ENCODE measurements around the gene BMF.

Gene BMF

DNA sequence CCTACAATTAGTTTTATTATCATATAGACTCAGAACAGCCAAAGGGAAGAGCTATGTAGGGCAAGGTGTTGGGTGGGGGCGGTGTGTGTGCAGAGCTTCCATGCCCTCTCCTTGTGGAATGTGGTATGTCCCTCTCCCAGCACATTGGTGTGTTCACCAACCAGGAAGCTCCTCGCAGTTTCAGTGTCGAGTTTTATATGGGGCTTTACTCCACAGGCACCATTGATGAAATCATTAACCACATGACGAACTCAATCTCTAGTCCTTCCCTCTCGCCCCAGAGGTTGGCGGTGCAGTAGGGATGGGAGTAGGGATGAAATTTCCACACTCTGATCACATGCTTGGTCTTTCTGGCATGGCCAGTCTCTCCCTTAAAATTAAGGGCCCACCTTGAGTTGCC, 56.1 kb downstream of the BMF start:
- FAIRE-seq (no peak), DNase-seq (ENCODE audit: insufficient read length, low spot score) (no peak)

DNA sequence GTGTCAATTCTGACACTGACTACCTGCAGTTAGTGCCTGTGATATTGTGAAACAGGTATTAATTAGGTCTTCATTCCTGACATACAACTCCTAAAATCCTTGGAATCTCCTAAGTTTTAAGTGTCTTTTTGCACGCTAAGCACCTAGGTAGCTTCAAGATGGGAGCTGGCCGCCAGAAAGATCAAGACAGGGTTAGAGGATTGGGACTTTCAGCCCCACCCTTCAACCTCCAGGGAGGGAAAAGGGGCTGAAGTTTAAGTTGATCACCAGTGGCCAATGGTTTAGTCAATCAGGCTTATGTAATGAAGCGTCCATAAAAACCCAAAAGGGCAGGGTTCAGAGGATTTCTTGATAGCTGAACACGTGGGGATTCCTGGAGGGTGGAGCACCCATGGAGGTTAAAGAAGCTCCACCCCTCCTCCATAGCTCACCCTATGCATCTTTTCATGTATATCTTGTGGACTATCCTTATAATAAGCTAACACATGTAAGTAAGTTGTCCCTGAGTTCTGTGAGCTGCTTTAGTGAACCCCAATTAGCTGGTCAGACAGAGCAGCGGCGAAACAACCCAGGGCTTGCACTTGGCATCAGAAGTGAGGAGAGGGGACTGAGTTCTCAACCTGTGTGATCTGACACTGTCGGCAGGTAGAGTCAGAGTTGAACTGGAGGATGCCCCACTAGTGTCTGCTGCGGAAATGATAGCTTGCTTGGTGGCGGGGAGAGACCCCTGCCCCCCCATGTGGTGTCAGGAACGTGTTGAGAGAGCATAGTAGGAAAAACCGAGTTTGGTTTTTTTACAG, 56.9 kb downstream of the BMF start:
- no peak for FAIRE-seq
- DNase-seq (ENCODE audit: insufficient read length, low spot score), result no peak

DNA sequence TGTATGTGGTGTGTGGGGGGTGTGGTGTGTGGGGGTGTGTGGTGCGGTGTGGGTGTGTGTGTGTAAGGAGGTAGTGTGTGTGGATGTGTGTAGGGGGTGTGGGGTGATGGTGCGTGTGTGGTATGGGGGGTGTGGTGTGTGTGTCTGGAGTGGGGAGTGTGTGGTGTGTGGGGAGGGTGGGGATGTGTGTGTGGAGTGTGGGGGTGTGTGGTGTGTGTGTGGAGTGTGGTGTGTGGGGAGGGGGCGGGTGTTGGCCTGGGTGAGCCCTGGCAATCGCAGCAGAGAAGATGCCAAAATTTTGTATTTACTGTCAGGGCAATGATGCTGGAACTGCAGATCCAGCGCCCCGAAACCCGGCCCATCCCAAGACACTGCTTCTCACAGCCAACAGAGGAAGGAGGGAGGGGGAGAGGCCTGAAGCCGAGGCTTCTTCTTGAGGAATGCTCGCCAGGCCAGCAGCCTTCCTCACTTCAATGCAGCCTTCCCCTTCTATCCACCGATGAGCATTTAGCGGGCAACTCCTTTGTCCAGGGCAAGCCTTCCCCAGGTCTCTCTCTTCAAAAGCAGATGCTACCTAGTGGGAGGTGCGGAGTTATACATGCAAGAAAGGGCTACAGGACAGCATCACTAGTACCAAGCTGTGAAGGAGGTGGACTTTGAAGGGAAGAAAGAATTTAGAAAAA, 57.8 kb downstream of the BMF start:
- no peak for FAIRE-seq

DNA sequence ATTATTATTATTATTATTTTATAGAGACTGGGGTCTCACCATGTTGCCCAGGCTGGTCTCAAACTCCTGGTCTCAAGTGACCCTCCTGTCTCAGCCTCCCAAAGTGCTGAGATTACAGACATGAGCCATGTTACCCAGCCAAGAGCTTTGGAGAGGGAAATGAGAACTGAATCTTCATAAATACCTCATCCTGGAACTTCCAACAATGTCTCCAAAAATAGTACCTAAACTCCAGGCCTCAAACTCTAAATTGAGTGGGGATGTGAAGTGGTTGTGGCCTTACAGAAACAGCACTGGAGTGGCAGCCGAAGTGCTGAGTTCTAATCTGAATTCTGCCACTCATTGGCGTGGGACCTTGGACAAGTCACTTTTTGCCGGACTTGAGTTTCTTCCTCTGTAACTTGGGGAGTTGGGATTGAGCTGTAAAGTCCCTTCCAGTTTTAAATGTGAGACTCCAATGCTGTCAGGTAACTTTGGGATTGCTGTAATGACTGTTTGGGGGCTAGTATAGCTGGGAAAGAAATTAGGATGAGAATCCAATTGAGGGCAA, 59.7 kb downstream of the BMF start:
- DNase-seq (ENCODE audit: insufficient read length, low spot score), result no peak

More for the DNA sequence above, 57.8 kb downstream of the BMF start:
- DNase-seq (ENCODE audit: insufficient read length, low spot score), result no peak

DNA sequence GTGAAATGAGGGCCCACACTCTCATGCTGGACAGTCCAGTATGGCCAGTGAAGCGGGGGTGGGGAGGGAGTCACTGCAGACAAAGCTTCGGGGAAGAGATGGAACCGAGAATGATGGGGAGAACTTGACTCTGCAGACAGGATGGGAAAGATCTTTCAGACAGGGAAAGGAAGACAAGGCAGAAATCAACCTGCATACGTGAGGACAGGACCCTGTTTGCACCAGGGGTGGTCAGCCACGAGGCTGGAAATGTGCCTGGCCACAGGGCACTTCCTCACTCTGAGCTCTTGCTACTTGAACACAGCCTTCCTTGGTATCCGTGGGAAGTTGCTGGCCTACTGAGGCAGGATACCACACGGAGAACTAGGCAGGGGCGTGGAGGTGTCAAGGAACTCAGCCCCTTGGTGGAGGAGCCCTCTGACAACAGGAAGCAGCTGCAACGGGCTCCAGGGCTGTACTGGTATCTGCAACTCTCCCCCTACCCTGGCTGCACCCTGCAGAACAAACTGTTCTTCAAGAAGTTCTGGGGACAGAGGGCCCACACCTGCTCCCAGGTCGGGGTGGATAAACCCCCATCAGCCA, 60.4 kb downstream of the BMF start:
- no peak for DNase-seq (ENCODE audit: insufficient read length, low spot score)
- no peak for FAIRE-seq

More for the DNA sequence above, 59.7 kb downstream of the BMF start:
- no peak for FAIRE-seq

DNA sequence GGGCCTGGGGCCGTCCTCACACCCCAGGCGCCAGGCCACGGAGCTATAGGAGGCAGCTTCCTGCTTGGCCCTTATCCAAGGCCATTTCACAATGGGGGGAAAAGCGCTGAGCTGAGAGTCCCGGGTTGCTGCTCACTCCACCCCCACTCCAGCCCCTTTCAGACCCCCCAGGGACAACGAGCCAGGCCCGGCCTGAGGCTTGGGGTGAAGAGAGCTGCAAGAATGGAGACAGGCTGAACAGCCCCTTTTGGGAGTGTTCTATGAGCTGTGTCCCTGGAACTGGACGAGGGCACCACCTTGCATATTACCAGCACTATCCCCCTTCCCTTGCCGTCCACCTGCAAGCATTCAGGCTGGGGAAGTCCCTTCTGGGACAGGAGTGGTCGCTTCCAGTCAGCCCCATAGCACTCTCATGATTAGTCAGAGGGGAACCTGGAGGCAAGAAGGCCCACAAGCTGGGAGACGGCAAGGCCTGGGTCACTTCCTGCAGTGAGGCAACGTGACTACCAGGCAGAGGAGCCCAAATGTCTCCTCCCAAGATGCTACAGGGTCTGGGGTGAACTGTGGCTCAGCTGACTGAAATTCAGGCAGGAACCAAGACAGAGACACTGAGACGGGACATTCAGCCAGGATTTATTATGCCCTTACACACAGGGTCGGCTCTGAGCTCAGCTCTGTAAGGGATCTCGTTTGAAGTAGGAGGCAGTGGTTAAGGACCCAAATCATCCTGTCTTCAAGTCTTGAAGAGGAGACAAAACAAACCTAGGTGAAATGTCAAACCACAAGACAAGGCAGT, 61.1 kb downstream of the BMF start:
- no peak for DNase-seq (ENCODE audit: insufficient read length, low spot score)
- peak; percentile 94 for FAIRE-seq

DNA sequence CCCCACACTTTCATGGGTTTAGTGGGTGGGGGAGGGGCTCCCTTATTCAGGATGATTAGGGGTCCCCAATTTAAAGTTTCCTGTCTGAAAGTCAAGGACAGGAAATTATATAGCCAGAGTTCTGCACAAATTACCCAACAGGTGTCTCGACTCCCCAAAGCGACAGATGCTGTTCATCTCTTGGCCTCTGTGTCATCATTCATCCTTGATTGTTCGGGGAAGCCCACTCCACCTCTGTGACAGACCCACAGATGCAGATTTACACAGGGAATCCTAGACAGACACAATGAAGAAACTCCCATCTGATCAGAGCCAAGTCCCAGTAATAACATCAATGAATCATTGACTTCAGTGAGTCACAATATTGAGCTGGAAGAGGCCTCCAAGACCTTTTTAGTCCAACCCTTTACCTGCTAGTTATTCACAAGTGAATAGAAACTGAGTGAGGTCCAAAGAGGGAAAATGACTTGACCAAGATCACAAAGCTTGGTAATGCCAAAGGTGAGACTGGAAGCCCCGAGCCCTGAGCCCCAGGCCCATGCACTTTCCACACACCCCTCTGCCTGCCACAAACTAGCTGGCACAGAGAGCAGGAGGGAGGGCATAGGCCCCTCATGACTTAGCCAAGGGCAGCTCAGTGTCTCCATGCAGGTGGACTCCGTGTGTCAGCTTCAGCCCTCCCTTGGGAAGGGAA, 61.8 kb downstream of the BMF start:
- FAIRE-seq (peak; percentile 87), DNase-seq (ENCODE audit: insufficient read length, low spot score) (no peak)

DNA sequence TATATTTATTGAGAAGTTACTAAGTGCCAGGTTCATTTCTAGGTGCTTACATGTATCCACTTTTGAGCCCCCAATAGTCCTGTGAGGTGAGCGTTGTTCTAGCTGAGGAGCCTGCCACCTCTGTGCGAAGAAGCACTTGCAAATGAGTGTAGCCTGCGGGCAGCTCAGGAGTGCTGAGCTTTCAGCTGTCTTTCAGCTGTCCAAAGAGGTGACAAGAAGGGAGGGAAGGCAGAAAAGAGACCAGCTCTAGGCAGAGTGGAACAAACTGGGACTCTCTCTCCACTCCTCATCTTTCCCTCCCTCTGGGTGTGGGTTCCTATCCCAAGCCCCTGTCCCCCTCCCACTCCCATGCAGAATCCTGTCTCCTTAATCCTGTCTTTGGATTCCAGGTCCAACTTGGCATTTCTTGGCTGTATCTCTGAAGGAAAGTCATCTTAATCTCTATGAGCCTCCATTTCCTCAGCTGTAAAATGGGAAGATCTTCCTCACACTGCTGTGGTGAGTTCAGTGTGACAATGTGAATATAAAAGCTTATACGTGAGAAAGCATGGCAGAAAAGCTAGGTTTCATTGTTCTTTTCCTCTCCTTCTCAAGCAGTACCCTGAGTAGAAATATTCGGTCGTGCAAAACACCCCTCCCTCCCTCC, 63.0 kb downstream of the BMF start:
- no peak for DNase-seq (ENCODE audit: insufficient read length, low spot score)
- FAIRE-seq, result no peak

DNA sequence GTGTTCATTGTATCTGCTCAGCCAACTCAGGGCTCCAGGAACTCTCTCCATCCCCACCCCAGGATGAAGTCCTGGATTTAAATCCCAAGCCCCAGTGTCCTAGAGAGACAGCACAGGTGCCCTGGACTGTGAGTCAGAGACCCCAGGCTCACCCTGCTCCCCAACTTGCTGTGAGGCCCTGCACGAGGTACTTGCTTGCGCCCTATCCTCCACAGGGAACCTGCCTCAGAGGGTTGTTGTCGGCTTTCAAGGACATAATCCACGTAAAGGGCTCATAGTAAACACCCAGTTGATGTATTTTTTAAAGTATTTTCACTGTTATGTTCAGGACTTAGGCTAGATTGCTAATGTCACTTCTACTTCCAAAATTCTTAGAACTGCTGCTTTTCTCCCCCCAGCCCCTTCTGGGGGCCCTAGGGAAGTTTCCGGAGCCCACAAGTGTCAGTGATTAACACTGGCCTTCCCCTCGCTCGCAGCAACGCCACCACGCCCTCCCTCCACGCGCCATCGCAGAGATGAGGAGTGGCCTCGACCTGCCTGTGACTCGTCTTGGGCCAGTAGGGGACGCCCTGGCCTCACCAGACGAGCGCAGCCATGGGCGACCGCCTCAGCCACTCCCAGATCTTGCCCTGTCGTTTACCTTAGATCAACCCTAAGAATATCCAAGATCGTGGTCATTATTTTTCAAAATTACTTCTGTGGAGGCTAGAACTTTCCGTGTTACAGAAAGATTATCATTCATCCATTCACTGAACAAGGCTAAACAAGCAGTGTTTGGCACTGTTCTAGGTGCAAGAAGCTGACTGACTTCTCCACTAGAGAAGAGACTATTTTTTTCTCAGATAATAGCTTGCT, 63.7 kb downstream of the BMF start:
- DNase-seq (ENCODE audit: insufficient read length, low spot score), result no peak
- peak; percentile 97 for FAIRE-seq

DNA sequence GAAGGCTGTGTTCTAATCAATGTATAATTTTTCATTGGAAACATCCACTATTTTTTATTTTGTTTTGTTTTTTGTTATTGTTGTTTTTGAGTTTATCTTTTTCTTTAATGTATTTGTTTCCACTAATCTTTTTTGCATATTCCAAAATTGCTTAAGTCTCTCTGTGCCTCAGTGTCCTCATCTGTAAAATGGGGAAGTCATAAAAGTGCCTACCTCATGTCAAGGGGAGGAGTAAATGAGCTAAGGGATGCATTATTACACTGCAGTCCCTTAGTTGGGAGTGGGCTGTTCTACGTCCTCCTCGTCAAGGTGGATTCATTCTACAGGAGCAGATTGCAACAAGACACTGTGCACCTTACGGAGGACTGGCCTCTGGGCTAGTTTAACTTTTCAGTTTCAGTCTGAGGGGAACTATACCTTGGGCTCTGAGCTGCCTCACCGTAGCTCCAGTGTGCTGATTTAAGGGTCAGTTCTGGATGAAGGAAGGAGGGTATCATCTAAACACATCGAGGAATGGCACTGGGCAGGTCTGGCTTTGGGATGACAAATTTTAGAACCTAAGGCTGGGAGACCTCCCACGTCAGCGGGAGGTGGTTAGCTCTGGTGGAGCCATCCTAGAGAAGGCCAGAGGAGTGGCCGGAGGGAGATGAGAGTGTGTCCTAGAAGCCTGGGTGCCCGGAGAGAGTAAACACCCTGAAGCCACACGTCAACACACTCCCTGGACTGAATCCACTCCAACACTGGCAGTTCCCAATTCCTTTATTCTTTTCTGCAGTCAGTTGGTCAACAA, 64.6 kb downstream of the BMF start:
- DNase-seq (ENCODE audit: insufficient read length, low spot score) (no peak), FAIRE-seq (peak; percentile 37)

DNA sequence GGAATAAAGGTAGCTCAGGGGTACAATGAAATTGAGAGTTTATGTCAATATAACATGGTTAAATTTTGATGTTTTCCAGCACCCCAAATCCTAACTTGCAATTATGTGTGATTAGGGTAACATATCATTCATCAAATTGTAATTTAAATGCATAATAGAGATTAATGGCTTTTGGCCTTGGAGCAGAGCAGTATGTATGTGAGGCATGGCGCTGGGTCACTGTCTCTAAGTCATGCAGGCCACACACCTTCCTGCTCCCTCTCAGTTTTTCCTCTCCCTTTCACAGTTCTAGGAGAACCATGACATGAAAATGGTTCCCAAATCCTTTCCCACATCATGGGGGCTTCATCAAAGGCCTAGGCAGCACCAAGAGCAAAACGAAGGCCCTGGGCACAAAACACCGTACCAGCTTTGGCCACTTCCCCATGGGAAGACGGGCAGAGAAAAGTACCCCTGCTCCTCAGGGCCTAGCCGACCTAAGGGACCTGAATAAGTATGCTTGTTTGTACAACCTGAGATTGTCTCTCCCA, 65.8 kb downstream of the BMF start:
- FAIRE-seq (no peak), DNase-seq (ENCODE audit: insufficient read length, low spot score) (no peak)

DNA sequence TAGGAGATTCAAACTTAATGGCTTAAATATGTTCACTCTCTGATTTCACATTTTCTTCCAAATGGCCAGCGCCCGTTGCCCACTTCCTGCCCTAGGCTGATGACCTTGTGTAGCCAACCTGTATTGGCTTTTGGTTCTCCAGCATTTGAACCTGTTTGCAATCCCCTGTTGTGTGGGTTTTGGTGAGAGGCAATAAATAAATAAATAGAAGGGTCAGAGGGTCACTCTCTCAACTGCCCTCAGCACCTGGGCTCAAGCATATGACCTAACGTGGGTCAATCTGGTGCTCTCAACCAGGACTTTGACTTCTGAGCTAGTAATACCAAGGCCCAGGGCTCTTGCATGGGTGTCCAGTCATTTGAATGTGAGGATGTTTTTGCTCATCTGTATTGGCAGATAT, 67.9 kb downstream of the BMF start:
- DNase-seq (ENCODE audit: insufficient read length, low spot score), result no peak
- FAIRE-seq, result no peak

DNA sequence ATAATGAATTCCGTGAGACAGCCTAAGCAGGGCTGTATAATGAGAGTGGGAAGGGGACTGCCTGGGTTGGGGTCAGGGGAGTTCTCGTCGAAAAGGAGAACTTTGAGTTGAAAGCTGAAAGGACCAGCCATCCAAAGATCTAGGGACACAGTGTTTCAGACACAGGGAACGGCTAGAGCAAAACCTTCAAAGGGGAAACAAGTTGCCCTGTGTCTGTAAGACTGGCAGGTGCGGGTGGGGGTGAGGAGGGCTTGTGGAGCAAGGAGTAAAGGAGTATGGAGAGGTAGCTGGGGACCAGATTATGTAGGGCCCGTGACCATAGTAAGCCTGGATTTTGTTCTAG, 68.4 kb downstream of the BMF start:
- DNase-seq (ENCODE audit: insufficient read length, low spot score) (no peak), FAIRE-seq (peak; percentile 4)

DNA sequence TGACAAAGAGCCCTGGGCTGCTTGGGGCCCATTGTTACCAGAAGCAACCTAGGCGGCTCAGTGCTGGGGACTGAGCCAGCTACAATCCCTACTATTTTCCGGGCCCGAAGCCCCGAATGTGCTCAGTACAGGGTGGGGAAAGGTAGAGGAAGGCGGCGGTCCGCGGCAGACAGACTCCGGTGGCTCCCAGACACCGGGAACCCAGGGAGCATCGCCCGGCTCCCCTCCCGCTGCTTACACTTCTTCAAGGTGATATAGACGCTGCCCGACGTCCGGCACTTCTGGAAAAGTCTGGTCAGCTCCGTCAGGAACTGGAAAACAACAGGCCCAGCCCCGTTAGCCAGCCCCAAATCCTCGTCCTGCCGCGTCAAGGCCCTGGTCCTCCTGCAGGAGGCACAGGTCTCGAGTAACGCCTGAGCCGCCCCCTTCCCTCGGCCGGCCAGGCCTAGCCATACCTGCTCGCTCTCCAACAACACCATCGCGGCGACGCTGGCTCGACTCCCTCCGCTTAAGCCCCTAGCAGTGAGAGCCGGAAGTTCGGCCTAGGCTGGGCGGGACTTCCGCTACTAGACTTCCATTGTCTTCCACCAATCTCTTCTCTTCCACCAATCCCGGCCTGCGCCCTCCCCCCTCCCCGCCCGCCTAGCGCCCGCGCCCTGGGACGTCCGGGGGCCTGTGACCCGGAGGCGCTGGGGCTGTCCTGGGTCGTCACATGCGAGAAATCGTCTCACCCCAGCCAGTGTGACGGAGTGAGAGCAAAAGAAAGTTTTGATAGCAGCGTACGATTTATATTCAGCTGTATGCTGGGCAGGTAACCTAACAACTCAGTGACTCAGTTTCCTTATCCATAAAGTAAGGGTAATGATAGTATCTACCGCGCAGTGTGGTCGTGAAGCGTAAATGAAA, 69.8 kb downstream of the BMF start, which contains the start of gene SRP14:
Gene SRP14, minus strand, starts transcription at position 544 of the 906 bp plus-strand sequence. Its CDS starts 65 bp downstream, at position 479.
- DNase-seq (ENCODE audit: insufficient read length, low spot score), result peak; percentile 72
- peak; percentile 98 for FAIRE-seq

DNA sequence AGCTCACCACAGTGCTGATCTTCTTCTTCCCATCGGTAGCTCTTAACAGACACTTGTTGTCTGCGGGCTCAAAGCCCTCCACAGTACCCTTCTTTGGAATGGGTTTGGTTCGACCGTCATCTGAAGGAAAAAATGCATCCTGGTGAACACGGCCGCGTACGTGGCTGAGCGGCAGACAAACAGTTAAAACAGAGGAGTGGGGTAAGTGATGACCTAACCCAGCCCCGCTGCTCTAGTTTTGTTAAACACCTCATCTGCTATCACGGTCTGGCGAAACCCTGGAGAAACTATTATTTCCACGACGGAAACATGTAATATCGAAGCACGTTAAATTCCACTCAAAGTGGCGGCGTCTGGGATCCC, 70.4 kb downstream of the BMF start:
- FAIRE-seq (peak; percentile 83), DNase-seq (ENCODE audit: insufficient read length, low spot score) (no peak)
